Renal pelvis (tissue), 4 donors: ENCODE results near the gene ARL15. TPM values are rescaled to one million over a fixed set of nuclear protein-coding genes. Genes with fewer than 3 reads are reported as not detected.
A peak's percentile ranks its signal among the peaks of the same experiment; 100 is the strongest.

Experiments used
- DNase-seq: peaks from one replicate; pipeline ENCODE4 v3.0.0-alpha.2; 2013
- polyA plus RNA-seq, 3 donors: library from polyadenylated mRNA; unstranded; fragments of 120-200 nt; gene quantifications; one replicate each; pipeline ENCODE4 v1.2.1, GENCODE V29; 2013; ENCODE audit not compliant: insufficient read length in 3 of 3

Gene ARL15
- polyA plus RNA-seq, 3 donors: 27.0 to 29.0 (median 28.0) TPM

DNA sequence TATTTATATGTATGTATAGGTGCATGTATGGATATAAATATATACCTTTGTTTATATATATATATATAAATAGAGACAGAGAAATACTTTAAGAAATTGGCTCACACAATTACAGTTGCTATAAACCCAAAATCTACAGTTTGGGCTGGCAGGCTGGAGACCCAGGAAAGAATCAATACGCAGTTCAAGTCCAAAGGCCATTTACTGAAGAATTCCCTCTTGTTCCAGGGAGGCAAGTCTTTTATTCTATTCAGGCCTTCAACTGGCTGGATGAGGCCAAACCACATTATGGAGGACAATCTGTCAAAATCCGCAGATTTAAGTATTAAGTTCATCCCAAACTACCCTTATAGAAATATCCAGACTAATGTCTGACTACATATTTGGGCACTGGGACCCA lies 144.7 kb downstream of the ARL15 start:
- DNase-seq: no peak

GRCh38 chr5:54162184-54162583 lies 148.2 kb downstream of the ARL15 start:
- no peak for DNase-seq

GRCh38 chr5:54160329-54160728 lies 150.0 kb downstream of the ARL15 start:
- DNase-seq: no peak

DNA sequence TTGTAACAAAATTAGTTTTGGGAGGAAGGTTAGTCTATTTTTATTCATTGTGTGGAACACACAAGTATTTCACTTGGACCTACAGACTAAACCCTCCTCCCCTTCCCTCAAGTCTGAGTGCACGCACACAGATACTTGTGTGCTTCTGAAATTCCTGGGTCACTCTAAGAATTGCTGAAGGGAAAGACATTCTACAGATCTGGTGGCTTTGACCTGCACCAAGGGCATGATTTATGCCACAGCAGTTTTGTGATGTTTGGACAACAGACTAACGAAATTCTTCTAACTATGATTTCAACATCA lies 150.5 kb downstream of the ARL15 start:
- DNase-seq: no peak

GRCh38 chr5:54159153-54159892 lies 151.1 kb downstream of the ARL15 start:
- no peak for DNase-seq

- peak; percentile 54 for DNase-seq
These were observed 153.8 kb downstream of the ARL15 start for GRCh38 chr5:54156577-54156976.

DNA sequence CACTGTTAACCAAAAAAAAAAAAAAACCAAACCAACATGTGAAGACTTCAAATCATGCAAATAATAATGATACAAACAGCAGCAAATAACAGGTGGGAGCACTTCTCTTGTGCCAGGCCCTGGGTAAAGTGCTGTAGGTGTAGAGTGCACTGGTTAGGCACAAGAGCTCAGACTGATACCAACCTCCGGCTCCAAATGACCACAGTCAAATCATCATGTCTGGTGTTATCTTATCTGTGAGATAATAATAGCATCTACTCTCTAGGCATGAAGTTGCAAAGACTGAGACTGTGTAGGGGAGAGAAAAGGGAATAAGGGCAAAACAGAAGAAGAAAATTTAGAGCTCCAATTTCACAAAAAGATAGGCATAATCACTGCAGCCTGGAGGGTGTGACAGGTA lies 159.5 kb downstream of the ARL15 start:
- no peak for DNase-seq

DNA sequence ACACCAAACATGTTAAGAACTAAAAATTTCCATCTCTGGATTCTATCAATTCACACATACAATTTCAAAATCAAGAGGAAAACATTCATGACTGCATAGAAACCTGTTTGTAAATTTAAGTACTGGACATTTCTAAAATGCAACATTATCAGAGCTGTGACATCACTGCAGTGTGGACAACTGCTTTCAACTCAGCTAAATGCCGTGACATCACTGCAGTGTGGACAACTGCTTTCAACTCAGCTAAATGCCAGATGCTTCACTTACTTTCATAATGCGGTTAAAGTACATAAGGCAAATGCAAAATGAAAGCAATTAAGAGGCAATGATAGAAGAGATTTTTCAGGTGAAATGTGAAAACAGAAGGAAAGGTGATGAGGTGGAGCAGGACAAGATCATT lies 161.5 kb downstream of the ARL15 start:
- DNase-seq: no peak

- DNase-seq: no peak
These were observed 162.1 kb downstream of the ARL15 start for GRCh38 chr5:54148067-54148845.

GRCh38 chr5:54146916-54147315 lies 163.5 kb downstream of the ARL15 start:
- no peak for DNase-seq

GRCh38 chr5:54146390-54146789 lies 164.0 kb downstream of the ARL15 start:
- DNase-seq: no peak

GRCh38 chr5:54140247-54140840 lies 170.0 kb downstream of the ARL15 start:
- DNase-seq: no peak

- DNase-seq: no peak
These were observed 173.6 kb downstream of the ARL15 start for GRCh38 chr5:54136516-54137440.

DNA sequence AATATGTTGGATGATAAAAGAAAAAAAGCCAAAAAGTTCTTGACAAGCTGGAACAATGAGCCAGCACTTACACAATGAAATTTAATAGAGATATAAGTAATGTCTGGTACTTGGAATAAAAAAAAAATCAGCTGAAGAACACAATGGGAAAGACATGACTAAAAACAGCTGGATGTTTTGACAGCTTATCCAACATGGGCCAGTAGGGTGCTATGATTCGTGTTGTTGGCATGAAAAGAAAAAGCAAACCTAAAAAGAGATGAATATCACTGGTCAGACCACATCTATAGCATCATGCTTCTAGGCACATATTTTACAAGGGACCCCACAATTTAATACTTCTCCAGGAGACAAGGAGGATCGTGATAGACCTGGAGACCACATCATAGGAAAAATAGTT lies 175.3 kb downstream of the ARL15 start:
- no peak for DNase-seq

DNA sequence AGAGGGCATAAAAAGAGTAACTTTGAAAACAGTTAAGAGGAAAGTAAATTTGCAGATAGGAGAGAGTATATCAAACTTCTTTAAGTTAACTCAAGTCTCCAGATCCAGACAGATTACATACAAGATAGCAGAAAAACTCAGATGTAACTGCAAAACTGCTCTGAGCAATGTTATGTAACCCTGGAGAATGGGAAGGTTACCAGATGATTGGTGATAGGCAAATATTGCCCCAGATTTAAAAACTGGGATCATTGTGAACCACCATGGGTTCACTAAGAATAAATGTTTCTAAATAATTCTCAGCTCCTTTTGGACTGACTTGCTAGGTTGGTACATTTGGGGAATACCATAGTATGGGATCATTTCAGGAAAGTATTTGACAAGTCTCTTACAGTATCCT lies 176.5 kb downstream of the ARL15 start:
- DNase-seq: no peak

DNA sequence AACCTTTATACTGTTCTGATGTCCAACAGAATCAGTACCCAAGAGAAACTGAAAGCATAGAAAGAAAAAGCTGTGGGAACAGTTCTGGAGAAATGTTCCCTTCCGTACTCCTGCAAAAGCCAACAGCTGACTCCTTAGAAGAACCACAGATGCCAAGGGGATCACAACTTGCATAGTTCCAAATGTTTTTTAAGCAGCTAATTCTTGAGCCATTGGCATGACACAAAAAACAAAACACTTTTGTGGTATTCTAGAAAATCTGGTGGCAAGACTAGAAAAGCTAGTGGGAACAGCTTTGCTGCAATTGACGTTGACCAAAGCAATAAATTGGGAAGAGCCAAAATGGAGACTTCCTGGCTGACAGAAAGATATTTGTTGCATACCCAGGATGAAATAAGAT lies 189.9 kb downstream of the ARL15 start:
- DNase-seq: no peak

DNA sequence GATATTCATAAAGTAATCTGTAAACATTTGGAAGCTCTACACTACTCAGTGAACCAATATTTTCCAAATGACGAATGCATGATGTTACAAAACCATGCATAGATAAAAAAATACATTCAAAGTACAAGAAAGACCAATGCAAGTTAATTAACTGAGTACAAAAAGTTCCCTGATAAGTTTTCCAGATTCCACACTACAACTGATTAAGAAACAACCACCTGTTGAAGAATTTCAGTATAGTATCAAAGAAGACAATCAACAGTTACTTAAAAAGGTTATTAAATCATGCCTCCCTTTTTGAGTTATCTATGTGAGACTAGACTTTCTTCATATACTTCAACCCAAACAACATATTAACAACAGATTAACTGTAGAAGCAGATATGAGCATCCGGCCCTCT lies 192.4 kb downstream of the ARL15 start:
- DNase-seq: no peak

GRCh38 chr5:54115735-54116403 lies 194.5 kb downstream of the ARL15 start:
- no peak for DNase-seq

- DNase-seq: no peak
These were observed 197.3 kb downstream of the ARL15 start for GRCh38 chr5:54113060-54113459.

GRCh38 chr5:54109626-54110330 lies 200.6 kb downstream of the ARL15 start:
- no peak for DNase-seq

GRCh38 chr5:54108136-54108535 lies 202.2 kb downstream of the ARL15 start:
- DNase-seq: no peak
